BLaER1 (cell line): ENCODE data around the gene OR4K1.

Experiments
- H3K27ac ChIP-seq: shearing (Covaris generic); formaldehyde crosslinking; 2 replicates; pipeline ENCODE4 v1.8.1; 2022
- H3K27me3 ChIP-seq: shearing (Covaris generic); formaldehyde crosslinking; 2 replicates; pipeline ENCODE4 v1.8.1; 2022
- H3K36me3 ChIP-seq: shearing (Covaris generic); formaldehyde crosslinking; 2 replicates; pipeline ENCODE4 v1.8.1; 2022
- H3K4me1 ChIP-seq: shearing (Covaris generic); formaldehyde crosslinking; 2 replicates; pipeline ENCODE4 v1.8.1; 2022
- H3K4me2 ChIP-seq: shearing (Covaris generic); formaldehyde crosslinking; 2 replicates; pipeline ENCODE4 v1.8.1; 2022
- H3K4me3 ChIP-seq: shearing (Covaris generic); formaldehyde crosslinking; 2 replicates; pipeline ENCODE4 v1.8.1; 2022
- H3K9ac ChIP-seq: shearing (Covaris generic); formaldehyde crosslinking; 2 replicates; pipeline ENCODE4 v1.8.1; 2022
- H3K9me3 ChIP-seq: shearing (Covaris generic); formaldehyde crosslinking; 2 replicates; pipeline ENCODE4 v1.8.1; 2022
- H4K20me1 ChIP-seq: shearing (Covaris generic); formaldehyde crosslinking; 2 replicates; pipeline ENCODE4 v1.8.1; 2022
- Cebpa-rat ChIP-seq: shearing (Covaris generic); IDR thresholded peaks from 2 replicates; pipeline ENCODE4 v1.8.1; 2022

The OR4K1 gene, protein sequence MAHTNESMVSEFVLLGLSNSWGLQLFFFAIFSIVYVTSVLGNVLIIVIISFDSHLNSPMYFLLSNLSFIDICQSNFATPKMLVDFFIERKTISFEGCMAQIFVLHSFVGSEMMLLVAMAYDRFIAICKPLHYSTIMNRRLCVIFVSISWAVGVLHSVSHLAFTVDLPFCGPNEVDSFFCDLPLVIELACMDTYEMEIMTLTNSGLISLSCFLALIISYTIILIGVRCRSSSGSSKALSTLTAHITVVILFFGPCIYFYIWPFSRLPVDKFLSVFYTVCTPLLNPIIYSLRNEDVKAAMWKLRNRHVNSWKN

DNA sequence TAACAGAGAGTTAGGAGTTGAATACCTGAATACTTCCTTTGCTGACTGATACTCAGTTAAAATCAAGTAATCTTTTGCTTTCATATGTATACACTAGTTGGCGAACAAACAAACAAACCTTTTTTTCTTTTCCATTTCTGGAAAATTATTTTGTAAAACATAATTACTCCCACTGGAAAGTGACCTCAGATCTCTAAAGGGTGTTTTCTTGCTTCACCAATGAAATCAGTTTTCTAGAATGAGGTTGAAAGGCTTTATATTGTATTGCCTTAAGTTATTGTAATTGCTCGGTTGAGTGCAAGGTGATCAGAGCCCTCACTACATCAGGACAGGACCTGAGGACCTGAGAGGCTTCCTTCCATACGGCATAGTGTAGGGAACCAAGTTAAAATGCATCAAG, at the start of gene OR4K1:
Gene OR4K1 (plus strand): TSS at position 301 of the 400 bp plus-strand sequence. CDS start 4,750 bp downstream, outside the sequence.
- no peak within 1 kb of the TSS for H3K27ac ChIP-seq
- H3K9ac ChIP-seq, result no peak within 1 kb of the TSS
- H3K4me1 ChIP-seq, result no peaks in the 10 kb centered on the region
- H3K4me2 ChIP-seq, result no peak within 1 kb of the TSS
- H4K20me1 ChIP-seq, result no peaks in the 10 kb centered on the region
- no peak for TF ChIP-seq Cebpa-rat
- H3K9me3 ChIP-seq, result no peaks in the 10 kb centered on the region
- no peaks in the 10 kb centered on the region for H3K27me3 ChIP-seq
- no peak within 1 kb of the TSS for H3K4me3 ChIP-seq
- no peaks in the 10 kb centered on the region for H3K36me3 ChIP-seq

DNA sequence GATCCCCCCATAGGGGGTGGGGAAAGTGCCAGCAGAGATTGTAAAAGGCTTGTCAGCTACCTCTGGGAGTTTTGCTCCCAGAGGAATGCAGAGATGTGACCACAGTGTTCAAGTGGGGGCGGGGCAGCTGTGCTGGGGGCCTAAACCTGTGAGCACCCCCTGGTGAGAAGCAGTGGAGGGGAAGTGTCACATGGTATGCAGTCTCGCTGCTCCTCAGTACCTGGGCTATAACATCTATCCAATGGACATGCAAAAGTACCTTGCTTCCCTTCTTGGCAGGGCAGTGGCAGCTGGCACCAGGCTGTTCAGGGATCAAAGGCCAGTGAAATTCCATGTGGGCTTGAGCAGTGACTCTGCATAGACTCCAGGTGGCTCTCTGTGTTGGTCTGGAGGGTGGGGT, 35.4 kb upstream of the OR4K1 start:
- no peaks in the 10 kb centered on the region for H3K4me1 ChIP-seq
- H4K20me1 ChIP-seq, result no peaks in the 10 kb centered on the region
- TF ChIP-seq Cebpa-rat, result no peak
- no peaks in the 10 kb centered on the region for H3K36me3 ChIP-seq
- H3K9me3 ChIP-seq, result peaks cover 66% of the 10 kb centered on the region
- no peak overlapping the region for H3K4me3 ChIP-seq
- H3K27me3 ChIP-seq, result no peaks in the 10 kb centered on the region
- H3K4me2 ChIP-seq, result no peak overlapping the region
- no peak overlapping the region for H3K9ac ChIP-seq
- no peak overlapping the region for H3K27ac ChIP-seq

DNA sequence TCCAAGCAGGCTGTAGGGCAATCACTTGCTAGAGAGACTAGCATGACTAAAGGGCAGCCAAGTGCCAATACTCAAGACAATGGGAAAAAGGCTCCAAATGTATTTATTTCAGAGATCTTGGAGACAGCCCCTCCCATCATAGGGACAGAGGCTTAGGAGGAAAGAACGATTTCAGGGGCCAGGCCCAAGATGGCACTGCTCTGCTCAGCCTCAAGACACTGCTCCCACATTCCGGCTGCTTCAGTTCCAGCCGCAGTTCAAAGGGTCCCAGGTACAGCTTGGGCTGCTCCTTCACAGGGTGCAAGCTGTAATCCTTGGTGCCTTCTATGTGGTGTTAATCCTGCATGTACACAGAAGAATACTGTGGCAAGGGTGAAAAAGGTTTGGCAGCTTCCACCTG, 29.7 kb upstream of the OR4K1 start:
- Histone ChIP-seq H3K9me3 (peaks cover 18% of the 10 kb centered on the region), H3K36me3 (no peaks in the 10 kb centered on the region)

DNA sequence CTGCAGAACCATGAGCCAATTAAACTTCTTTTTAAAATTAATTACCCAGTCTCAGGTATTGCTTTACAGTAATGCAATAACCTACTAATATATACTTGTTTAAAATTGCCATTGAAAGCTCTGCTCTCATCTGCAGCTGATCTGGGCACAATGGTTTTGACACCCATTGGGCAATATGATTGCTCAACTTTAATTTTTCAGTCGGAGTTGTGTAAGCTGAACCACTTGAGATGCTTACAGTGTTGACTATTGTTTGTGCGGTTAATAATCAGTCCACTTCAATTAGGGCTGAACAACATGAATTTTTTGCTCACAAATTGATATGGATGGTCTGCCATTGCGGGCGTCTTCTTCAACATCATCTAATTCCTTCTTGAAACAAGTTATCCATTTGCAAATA, 28.3 kb upstream of the OR4K1 start:
- H3K4me3 ChIP-seq, result no peak overlapping the region
- H4K20me1 ChIP-seq, result no peaks in the 10 kb centered on the region
- H3K36me3 ChIP-seq, result no peaks in the 10 kb centered on the region
- TF ChIP-seq Cebpa-rat, result no peak
- H3K4me1 ChIP-seq, result no peaks in the 10 kb centered on the region
- no peak overlapping the region for H3K9ac ChIP-seq
- peaks cover 4% of the 10 kb centered on the region for H3K9me3 ChIP-seq
- H3K27me3 ChIP-seq, result no peaks in the 10 kb centered on the region
- no peak overlapping the region for H3K4me2 ChIP-seq
- no peak overlapping the region for H3K27ac ChIP-seq

More for the DNA sequence above, 29.7 kb upstream of the OR4K1 start:
- Histone ChIP-seq H3K4me1 (no peaks in the 10 kb centered on the region), H4K20me1 (no peaks in the 10 kb centered on the region), H3K9ac (no peak overlapping the region), H3K27ac (no peak overlapping the region), H3K4me2 (no peak overlapping the region), H3K4me3 (no peak overlapping the region), H3K27me3 (no peaks in the 10 kb centered on the region)
- no peak for TF ChIP-seq Cebpa-rat

DNA sequence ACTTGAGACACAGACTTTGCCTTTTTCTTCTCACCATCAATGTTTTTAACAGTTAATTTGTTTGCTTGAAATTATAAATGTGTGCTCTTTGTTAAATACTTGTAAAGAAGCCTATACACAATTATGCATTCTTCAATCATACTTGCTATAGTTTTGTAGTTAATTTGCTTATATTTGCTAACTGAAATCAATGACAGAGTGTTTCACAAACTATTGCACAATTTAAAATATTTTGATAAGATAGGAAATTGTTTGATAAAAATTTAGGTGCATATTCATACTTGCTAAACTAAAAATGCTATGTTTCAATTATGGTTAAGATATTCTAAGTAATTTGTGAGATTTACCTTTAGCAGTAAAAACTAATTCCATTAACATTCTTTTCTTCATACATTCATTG, 24.1 kb upstream of the OR4K1 start:
- no peak overlapping the region for H3K4me2 ChIP-seq
- no peaks in the 10 kb centered on the region for H3K27me3 ChIP-seq
- no peak for TF ChIP-seq Cebpa-rat
- H3K4me3 ChIP-seq, result no peak overlapping the region
- H3K36me3 ChIP-seq, result no peaks in the 10 kb centered on the region
- H3K27ac ChIP-seq, result no peak overlapping the region
- no peaks in the 10 kb centered on the region for H3K4me1 ChIP-seq
- no peak overlapping the region for H3K9ac ChIP-seq
- H3K9me3 ChIP-seq, result no peaks in the 10 kb centered on the region
- no peaks in the 10 kb centered on the region for H4K20me1 ChIP-seq

DNA sequence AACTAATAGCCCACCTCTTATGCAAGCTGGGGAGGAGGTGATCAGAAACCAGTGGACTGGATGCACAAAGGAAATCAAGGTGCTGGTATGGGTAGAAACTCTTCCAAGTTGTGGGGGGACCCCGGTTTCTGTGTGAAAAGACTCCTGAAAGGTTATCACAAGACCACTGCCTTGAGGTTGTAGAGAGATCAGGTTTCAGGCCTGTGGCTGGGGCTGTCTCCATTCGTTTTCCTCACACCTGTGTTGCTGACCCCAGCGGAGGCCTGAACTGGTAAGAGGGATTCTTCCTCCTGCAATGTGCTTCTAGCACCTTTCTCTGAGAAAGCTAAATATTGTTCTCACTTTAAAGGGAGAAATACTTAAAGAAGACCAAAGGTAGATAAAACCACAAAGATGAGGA, 19.6 kb upstream of the OR4K1 start:
- Histone ChIP-seq H3K27me3 (no peaks in the 10 kb centered on the region), H3K9me3 (no peaks in the 10 kb centered on the region), H3K4me3 (no peak overlapping the region)

DNA sequence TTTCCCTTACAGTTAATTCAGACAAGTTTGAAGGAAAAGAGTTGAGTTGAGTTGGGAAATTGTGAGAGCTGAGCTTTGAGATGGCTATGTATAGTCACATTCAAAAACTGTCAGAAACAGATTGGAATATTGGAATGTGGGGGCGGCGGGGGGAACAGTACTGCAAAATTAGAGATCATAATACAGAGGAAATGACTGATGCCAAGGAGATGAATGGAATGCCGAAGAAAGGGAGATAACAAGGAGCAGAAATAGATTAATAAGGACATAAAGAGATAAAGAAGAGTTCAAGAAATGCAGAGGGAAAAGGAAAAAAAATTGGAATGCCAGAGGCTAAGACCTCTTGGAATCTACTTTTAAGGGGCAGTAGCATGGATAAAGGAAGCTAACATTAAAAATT, 13.5 kb upstream of the OR4K1 start:
- H3K4me1 ChIP-seq, result no peaks in the 10 kb centered on the region
- no peak overlapping the region for H3K4me2 ChIP-seq
- H3K27ac ChIP-seq, result no peak overlapping the region
- no peak overlapping the region for H3K9ac ChIP-seq
- no peak overlapping the region for H3K4me3 ChIP-seq
- no peaks in the 10 kb centered on the region for H3K36me3 ChIP-seq
- no peaks in the 10 kb centered on the region for H3K27me3 ChIP-seq
- TF ChIP-seq Cebpa-rat, result no peak
- H4K20me1 ChIP-seq, result no peaks in the 10 kb centered on the region
- H3K9me3 ChIP-seq, result no peaks in the 10 kb centered on the region

More for the DNA sequence above, 19.6 kb upstream of the OR4K1 start:
- Histone ChIP-seq H3K36me3 (no peaks in the 10 kb centered on the region), H3K9ac (no peak overlapping the region), H3K4me2 (no peak overlapping the region), H4K20me1 (no peaks in the 10 kb centered on the region), H3K4me1 (no peaks in the 10 kb centered on the region), H3K27ac (no peak overlapping the region)
- no peak for TF ChIP-seq Cebpa-rat

DNA sequence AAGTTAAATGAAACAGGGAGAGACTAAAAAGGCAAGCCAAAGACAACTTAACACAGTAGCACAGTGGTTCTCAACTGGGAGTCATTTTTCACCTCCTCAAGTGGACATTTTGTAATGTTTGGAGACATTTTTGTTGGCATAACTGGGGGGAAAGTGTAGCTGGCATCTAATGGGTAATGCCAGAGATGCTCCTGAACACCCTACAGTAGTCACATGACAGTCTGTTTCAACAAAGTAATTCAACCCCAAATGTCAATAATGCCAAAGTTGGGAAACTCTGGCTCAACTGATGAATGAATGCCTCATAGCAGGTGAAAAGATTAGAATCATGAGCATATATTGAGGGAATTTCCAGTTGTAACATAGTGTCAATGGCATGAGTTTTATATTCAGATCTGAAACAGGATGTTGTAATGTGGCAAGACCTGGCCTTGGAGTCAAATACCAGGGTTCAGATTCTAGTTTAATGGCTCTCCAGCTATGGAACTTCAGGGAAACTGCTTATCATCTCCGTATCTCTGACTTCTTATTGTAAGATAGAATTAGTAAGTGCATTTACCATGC, 12.7 kb upstream of the OR4K1 start:
- Histone ChIP-seq H3K36me3 (no peaks in the 10 kb centered on the region), H3K27me3 (no peaks in the 10 kb centered on the region), H3K9ac (no peak overlapping the region), H3K27ac (no peak overlapping the region), H3K9me3 (no peaks in the 10 kb centered on the region), H3K4me3 (no peak overlapping the region), H4K20me1 (no peaks in the 10 kb centered on the region), H3K4me1 (no peaks in the 10 kb centered on the region), H3K4me2 (no peak overlapping the region)
- TF ChIP-seq Cebpa-rat, result no peak

DNA sequence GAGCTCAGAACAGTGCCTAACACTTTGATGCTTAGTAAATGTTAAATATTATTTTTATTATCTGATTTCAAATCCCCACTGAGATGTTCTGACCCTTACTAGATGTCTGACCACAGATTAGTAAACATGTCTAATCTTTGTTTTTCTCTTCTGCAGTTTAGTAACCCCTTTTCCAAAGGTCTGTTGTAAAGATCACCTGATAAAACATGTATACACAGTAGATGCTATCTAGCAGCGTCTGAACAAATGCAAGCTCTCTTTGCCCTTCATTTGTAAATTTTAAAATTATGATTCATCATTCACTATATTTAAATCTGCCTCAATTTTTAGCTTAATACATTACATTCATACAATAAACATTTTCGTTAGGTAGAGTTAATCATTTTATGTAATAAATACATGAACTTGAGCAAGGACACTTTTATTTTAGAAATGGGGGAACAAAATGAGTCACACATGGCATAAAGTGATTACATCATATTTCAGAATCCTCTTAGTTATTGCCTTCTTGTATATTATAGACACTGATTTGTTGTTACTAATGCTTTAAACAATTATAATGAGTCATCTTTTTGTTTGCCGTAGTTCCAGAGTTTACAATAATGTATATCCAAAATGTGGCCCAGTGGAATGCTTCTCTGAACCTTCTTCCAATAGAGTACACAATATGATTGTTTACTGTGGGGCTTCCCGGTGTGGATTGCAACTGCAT, 12.0 kb upstream of the OR4K1 start:
- Histone ChIP-seq H3K36me3 (no peaks in the 10 kb centered on the region), H3K9ac (no peak overlapping the region), H3K4me3 (no peak overlapping the region), H3K9me3 (no peaks in the 10 kb centered on the region), H3K27me3 (no peaks in the 10 kb centered on the region), H3K4me2 (no peak overlapping the region), H4K20me1 (no peaks in the 10 kb centered on the region), H3K4me1 (no peaks in the 10 kb centered on the region), H3K27ac (no peak overlapping the region)
- TF ChIP-seq Cebpa-rat, result no peak

DNA sequence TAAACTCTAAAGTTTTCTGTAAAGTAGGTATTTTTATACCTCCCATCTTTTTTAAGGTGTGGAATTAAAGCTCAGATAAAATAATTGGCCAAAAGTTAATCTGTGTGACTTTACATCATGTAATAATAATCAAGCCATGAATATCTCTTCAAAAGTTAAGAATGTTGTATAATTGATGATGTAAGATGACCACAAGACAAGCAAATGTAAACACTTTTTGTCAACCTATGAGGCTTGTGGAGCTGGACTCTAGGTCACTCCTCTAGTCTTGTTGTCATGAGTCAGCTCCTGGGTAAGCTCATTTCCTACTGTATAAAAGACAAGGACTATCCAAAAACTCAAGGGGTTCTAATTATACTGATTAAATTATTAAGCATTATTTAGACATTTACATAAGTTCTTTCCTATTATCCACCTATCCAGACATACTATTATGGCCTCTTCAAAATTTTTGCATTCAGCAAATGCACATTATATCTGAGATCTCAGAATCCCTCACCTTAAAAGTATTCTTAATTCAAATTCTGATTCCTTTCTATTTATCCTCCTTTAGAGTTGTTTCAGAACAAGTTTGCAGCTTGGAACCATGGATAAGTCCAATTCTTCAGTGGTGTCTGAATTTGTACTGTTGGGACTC, 10.6 kb upstream of the OR4K1 start, which contains the start of gene OR4K5:
Gene OR4K5 (plus strand): TSS at position 587 of the 637 bp plus-strand sequence. CDS start 0 bp downstream, at position 587.
- Histone ChIP-seq H3K4me2 (no peak within 1 kb of the TSS), H3K9me3 (no peaks in the 10 kb centered on the region), H3K9ac (no peak within 1 kb of the TSS), H3K4me1 (no peaks in the 10 kb centered on the region), H3K27ac (no peak within 1 kb of the TSS), H3K4me3 (no peak within 1 kb of the TSS), H3K36me3 (no peaks in the 10 kb centered on the region), H3K27me3 (no peaks in the 10 kb centered on the region), H4K20me1 (no peaks in the 10 kb centered on the region)
- no peak for TF ChIP-seq Cebpa-rat
